ENCODE results near the gene CFAP210.
"Not testable (repeated sequence)": the region's sequence is repeated elsewhere in the genome, so short reads cannot be mapped to it uniquely, and the experiment has no call there.

CFAP210 gene

GRCh38 chr2:169615982-169616381 lies 78.2 kb downstream of the CFAP210 start:
- not testable (repeated sequence) for DNase-seq

GRCh38 chr2:169613876-169614275 lies 80.3 kb downstream of the CFAP210 start:
- no peak for DNase-seq

GRCh38 chr2:169609264-169609663 lies 84.9 kb downstream of the CFAP210 start:
- DNase-seq = no peak

- no peak for DNase-seq
These were observed 94.6 kb downstream of the CFAP210 start for GRCh38 chr2:169599568-169599967.

GRCh38 chr2:169598982-169599381 lies 95.2 kb downstream of the CFAP210 start:
- no peak for DNase-seq

GRCh38 chr2:169596546-169596945 lies 97.7 kb downstream of the CFAP210 start:
- not testable (repeated sequence) for DNase-seq
